ENCODE measurements around the gene LPP.

LPP gene

DNA sequence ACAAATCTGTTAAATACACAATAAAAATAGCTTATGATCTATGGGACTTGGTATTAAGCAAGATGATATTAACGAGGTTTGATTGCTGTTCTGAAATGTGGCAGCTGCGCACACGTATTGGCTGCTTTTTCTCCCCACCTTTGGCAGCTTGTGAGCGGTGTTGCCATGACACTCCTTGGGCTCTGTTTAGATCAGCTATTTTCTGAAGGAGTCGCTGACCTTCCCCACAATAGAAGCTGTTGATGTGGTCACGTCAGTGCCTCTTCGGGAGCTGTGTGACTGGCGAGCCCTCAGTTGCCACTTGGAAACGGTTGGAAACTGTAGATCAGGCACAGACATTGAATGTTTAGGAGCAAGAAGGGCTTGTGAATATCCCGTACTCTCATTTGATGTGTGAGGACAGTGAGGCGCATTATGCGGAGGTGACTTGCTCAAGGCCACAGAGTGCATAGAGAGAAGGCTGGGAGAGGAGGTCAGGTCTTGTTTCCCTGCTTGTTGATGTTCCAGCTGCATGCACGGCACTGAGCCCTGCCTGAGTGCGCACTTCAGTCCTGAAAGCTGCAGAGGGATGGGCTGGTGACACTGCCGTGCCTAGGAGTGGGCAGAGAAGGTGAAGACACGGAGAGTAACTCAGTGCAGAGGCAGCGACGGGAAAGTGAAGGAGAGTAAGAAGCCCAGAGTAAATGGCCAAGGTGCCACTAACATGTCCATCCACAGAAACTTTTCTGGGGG, 198.4 kb downstream of the LPP start:
- DNase-seq, result no peak

DNA sequence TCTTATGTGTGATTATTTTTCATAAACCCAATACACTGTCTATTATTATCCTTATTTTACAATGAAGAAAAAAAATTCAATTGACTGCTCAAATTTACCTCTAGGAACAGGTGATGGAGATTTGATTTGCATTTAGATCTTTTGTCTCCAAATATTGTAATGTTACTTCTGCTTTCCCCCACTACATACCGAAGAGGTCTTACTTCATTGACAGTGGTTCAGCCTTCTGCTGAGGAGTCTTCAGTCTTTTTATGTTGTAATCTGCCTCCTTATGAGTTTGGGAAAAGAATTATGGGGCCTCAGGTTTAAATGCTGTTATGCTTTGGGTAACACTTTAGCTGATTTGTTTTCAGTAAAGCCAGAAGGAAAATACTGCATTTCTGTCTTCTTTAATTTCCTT, 199.5 kb downstream of the LPP start:
- DNase-seq, result no peak

DNA sequence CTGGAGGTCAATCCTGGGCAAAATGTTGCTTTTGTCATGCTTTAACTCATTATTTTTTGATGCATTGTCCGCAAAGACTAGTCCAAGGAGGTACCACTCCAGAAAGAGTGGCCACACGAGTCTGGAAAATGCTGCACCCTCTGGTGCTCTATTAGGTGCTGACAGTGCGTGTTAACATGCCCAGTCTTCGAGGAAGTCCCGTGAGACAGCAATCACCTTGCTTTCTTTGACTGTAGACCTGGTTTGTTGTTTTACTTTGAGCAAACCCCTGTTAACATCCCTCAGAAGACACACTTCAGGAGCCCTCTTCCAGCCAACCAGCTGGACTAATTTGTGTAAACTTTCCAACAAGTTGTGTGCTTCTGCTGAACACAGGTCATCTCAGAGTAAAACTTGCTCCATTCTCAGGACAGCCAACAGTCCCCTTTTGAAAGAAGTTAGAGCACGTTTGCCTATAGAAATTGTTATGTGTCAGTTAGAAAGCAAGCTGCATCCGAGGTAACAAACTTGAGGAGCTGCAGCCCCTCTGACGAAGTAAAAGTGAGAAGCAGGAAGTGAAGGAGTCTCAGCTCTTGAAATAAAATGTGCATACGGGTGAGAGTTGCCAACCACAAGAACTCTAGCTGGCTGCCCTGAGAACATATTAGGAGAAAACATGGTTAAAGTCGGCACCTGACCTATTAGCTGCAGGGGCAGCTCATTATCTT, 205.0 kb downstream of the LPP start:
- no peak for DNase-seq

DNA sequence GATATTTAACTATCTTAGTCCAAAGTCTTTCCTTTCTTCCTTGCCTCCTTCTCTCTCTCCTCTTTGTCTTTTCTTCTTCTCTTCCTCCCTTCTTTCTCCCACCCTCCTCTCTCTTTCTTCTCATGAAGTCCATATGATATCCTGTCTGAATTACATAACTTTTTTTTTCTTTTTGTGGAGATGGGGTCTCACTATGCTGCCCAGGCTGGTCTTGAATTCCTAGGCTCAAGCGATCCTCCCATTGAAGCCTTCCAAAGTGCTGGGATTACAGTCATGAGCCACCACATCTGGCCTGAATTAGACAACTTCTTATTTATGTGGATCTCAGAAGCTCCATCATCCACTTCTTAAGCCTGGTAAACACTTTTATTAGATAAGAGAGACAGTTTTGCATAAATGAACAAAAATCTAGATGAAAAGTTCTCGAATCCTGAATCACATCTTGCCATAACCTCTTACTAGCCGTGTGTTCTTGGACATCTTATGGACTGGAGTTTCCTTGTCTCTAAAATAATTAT, 206.5 kb downstream of the LPP start:
- DNase-seq, result no peak

DNA sequence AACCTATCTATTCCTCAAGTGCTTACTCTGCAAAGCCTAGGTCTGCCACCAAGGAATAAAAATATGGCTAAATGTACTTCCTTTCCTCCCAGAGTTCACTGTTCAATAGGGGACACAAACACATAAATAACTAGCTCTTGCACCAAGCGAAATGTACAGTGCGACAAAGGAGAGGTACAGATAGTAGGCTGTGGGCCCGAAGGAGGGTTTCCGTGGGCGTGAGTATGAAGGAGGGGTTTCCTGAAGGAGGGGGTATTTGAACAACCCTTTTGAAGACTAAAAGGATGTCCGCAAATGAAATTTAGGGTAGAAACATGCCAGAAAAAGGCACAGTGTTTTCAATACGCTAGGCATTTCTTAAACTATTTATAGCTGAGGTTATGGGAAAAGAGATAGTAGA, 207.9 kb downstream of the LPP start:
- DNase-seq, result no peak

- DNase-seq, result no peak
Measured at GRCh38 chr3:188362405-188362831, 208.5 kb downstream of the LPP start.

DNA sequence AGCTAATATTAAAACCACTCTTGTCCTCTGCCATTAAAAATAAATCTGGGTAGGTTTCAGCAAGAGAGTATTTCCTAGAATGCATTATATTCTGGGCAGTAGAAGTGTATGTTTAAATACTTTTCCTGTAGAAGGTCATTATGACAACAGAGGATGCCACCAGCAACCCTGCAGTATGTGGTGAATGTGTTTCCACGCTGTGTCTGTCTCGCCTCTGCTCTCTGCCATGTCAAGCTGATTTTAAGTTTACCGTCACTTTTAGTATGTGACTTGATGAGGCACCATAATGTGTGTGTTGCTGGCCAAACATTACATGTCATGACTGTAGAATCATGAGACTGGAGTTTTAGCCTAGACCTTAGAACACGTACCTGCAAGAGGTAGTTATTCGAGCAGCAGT, 211.2 kb downstream of the LPP start:
- no peak for DNase-seq

- DNase-seq, result no peak
Measured at GRCh38 chr3:188365988-188366698, 212.2 kb downstream of the LPP start.

DNA sequence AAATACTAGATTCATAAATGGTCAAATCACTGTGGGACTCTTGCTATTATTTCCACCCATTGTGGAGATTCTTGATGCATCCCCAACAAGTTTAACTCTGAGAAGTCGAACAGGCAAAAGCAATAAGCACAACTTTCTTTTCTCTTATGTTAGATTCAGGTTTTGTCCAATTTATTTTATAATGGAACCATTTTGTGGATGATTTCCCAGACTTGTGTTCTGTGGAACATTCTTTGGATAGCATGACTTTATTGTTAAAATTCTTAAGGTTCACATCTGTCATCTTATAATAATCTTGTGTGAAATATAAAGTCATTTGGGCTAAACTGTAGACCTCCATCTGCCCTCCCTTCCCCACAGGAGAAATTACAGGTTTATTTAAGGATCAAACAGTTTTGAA, 213.7 kb downstream of the LPP start:
- DNase-seq, result no peak

DNA sequence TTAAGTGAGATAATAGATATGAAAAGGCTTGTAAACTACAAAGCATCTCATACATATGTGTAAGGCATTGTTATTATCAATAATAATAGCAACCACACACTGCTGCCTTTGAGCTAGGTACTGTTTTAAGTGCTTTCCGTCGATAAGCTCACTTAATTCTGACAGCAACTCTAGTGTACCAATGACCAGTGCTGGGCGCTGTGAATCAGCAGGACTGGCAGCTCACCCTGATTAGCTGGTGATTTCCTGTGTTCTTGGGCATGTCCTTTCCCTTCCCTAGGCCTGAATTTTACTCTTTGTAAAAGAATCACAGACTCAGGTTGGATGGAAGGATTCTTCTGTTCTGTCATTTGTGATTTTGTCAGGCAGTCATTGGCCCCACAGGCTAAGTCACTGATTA, 215.6 kb downstream of the LPP start:
- DNase-seq, result no peak

DNA sequence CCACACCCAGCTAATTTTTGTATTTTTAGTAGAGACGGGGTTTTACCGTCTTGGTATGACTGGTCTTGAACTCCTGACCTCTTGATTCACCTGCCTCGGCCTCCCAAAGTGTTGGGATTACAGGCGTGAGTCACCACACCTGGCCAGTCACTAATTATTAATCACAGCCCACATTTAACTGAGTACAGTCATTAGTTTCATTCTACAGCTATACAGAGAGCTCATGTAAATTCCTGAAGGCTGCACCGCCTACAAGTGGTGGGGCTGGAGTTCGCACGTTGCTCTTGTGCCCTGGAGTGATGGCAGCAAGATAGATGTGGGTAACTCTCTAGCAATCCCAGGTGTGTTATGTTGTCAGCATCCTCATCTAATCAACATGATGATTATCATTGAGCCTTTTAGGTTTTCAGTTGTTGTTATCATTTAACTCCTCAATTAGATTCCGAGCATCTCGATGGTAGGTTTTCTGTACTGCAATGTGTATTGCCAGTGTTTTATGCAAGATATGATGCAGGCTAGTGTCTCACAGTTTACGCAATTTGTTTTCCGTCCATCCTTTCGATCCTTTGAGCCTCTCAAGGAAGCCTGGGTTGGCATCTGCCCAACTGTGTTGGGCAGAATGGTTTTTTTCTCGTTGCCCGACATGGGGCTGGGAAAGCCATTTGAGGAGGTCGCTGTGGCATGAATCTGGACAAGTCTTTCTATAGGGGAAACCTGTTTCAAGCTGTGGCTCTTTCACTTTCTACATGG, 216.3 kb downstream of the LPP start:
- no peak for DNase-seq

DNA sequence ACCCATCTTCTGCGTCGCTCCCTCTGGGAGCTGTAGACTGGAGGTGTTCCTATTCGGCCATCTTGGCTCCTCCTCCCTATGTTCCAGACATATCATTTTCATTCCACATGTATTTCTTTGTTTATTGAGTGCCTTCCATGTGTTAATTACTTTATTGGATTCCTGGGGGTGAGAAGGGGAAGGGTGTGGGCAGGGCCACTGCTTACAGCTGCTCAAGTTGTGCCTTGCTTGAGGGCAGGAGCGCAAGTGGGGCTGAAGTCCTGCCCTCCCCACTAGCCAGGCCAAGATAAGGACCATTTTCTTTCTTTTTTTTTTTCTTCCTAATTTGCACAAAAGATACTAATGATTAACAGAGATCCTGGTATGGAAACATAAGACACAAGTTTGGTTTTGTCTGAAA, 224.8 kb downstream of the LPP start:
- DNase-seq, result no peak

DNA sequence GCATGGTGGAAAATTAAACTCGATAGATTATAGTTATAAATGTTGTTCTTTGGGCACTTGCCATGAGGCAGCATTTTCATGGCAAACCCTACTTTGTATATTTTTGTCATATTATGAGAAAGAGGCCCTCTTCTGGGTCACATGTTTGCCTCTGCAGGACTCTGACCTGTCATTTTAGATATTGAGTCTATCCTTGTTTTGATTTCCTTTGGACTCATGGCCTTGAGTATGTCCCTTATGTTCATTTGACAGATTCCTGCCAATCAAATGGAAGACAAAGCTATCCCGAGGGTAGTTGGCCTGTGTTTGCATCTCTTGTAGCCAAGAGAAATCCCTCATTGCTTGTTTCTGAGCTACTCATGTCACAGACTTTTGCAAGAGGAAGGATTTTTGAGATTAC, 226.3 kb downstream of the LPP start:
- DNase-seq, result no peak

GRCh38 chr3:188380722-188381121, 226.8 kb downstream of the LPP start:
- no peak for DNase-seq

DNA sequence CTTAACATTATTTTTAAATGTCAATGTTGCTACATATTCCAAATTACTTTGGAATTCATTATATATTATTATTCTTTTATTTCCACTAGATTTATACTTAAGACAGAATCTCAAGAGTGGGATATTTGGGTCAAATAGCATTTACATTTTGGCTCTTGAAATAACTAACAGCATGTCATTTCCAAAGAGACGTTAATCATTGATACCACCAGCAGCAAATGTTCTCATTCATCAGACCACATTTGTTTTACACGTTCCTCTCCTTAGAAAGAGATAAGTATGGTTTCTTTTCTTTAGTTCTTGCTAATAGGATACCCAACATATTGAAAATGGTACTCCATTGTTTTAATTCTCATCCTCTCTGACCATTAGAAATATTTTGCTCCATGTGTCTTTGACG, 229.8 kb downstream of the LPP start:
- no peak for DNase-seq

DNA sequence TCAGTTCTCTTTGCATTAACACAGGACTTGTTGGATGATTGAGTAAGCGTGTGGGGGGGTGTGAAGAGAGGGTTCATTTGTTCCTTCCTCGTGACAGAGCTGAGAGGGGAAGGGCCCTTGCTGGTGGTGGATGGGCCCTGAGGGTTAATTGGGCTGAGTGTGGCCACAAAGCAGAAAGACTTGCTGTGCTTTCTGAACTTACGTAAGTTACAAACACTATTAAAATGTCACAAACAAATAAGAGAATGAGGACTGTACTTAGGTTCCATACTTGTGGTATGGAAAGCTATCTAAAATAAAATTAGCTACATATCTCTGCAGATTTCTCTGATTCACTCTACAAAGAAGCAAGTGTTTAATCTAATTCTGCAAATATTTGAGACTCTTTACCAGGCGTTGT, 231.3 kb downstream of the LPP start:
- DNase-seq, result no peak

- DNase-seq, result peak in 14 of 56 donors; percentile 2 to 46 (median 10)
Measured at GRCh38 chr3:188389711-188390342, 235.9 kb downstream of the LPP start.

DNA sequence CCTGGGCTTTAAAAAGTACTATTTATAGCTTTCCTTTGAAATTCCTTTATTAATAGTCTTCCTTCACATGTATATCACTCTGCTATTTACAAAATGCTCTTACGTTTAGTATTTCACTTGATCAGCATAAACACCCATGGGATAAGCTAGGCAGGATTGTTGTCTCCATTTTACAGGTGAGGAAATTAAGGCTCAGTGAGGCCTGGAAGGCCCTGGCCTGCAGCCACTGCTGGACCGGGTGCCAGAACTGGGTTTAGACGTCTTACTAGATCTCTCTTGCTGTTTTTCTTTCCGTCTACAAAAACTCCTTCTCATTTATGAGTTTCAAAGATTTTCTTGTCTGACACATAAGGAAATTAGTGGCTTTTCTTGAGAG, 236.4 kb downstream of the LPP start:
- no peak for DNase-seq

- DNase-seq, result no peak
Measured at GRCh38 chr3:188390775-188391443, 237.0 kb downstream of the LPP start.

DNA sequence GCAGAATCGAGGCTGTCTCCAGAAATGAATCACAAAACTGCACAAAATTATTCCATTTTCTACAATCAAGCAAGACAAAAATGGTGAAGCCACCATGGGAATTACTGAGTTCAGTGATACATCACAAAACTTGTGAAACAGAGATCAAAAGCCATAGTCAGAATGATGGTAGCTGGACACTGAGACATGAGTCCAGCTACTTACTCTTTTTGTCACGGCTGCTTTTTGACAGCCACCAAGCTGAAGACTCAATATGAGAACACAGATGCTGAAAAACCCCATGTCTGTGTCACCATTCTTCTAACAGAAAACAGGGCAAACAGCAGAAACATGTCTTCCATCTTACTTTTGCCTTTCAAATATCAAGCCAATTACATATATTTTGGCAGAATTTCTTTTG, 237.6 kb downstream of the LPP start:
- no peak for DNase-seq

DNA sequence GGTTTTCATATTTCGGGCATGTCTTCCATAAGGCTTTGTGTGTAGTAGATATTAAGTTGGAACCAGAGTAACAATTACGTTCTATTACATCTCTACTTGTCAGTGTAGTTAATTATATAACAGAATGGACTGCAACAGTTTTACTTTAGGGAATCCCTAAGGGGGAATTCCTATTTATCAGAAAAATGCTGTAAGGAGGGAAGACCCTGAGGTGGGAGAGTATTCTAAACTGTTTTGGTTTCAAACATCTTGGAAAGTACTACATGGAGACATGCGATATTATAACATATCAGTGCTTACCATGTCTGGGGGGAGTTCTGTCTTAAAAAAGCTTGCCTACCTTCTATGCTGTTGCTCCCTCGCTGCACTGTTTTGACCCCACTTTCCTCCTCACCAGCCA, 238.1 kb downstream of the LPP start:
- DNase-seq, result no peak

Measured in amygdala (tissue), 56 donors.